Neural progenitor cell (in vitro differentiated cells): Measurements from ENCODE around the gene KLHL33. TPM values are rescaled to one million over a fixed set of nuclear protein-coding genes. Genes with fewer than 3 reads are reported as not detected.

ENCODE experiments used
- DNase-seq: peaks from one replicate; pipeline ENCODE4 v3.0.0-alpha.2; 2016; ENCODE audit warnings: low spot score
- H2AFZ ChIP-seq: fragments of 200-600 bp; sonication (generic); replicated peaks from 2 replicates; pipeline ENCODE4 v1.6.1; 2016; ENCODE audit warnings: antibody characterized with exemption
- H3F3A ChIP-seq: fragments of 200-600 bp; sonication (generic); 2 replicates; pipeline ENCODE4 v1.6.1; 2016; ENCODE audit warnings: antibody characterized with exemption, low read depth
- H3K27ac ChIP-seq: fragments of 200-600 bp; sonication (generic); 2 replicates; pipeline ENCODE4 v1.5.1; 2016; ENCODE audit warnings: mild to moderate bottlenecking
- H3K27me3 ChIP-seq: fragments of 200-600 bp; sonication (generic); 2 replicates; pipeline ENCODE4 v1.6.1; 2016; ENCODE audit warnings: mild to moderate bottlenecking, moderate library complexity
- H3K36me3 ChIP-seq: fragments of 200-600 bp; sonication (generic); 2 replicates; pipeline ENCODE4 v1.5.1; 2016
- H3K4me1 ChIP-seq: fragments of 200-600 bp; sonication (generic); 2 replicates; pipeline ENCODE4 v1.6.1; 2016; ENCODE audit warnings: mixed run types
- H3K4me2 ChIP-seq: fragments of 200-600 bp; sonication (generic); 2 replicates; pipeline ENCODE4 v1.6.1; 2016
- H3K4me3 ChIP-seq: fragments of 200-600 bp; sonication (generic); 2 replicates; pipeline ENCODE4 v1.5.1; 2016
- H3K79me2 ChIP-seq: fragments of 200-600 bp; sonication (generic); 2 replicates; pipeline ENCODE4 v1.6.1; 2016; ENCODE audit warnings: low read depth
- H3K9ac ChIP-seq: fragments of 200-600 bp; sonication (generic); 2 replicates; pipeline ENCODE4 v1.6.1; 2016
- H3K9me3 ChIP-seq: fragments of 200-600 bp; sonication (generic); 2 replicates; pipeline ENCODE4 v1.5.1; 2016; ENCODE audit warnings: low read depth
- H4K20me1 ChIP-seq: fragments of 200-600 bp; sonication (generic); 2 replicates; pipeline ENCODE4 v1.6.1; 2016; ENCODE audit warnings: low read depth
- H3K27ac Mint-ChIP-seq: 3 replicates; pipeline ENCODE4 v1.8.0; 2021; ENCODE audit warnings: mixed read lengths
- H3K27me3 Mint-ChIP-seq: 2 replicates; pipeline ENCODE4 v1.8.0; 2022; ENCODE audit warnings: low read depth, mild to moderate bottlenecking, inconsistent platforms, moderate library complexity, mixed read lengths; ENCODE audit not compliant: insufficient read depth
- H3K36me3 Mint-ChIP-seq: 3 replicates; pipeline ENCODE4 v1.8.0; 2021; ENCODE audit warnings: mixed read lengths
- H3K4me1 Mint-ChIP-seq: 3 replicates; pipeline ENCODE4 v1.8.0; 2021; ENCODE audit warnings: mixed read lengths
- H3K4me3 Mint-ChIP-seq: 3 replicates; pipeline ENCODE4 v1.8.0; 2021; ENCODE audit warnings: mild to moderate bottlenecking, moderate library complexity, mixed read lengths
- H3K9me3 Mint-ChIP-seq: 3 replicates; pipeline ENCODE4 v1.8.0; 2020; ENCODE audit warnings: mixed read lengths
- EZH2 ChIP-seq: fragments of 200-600 bp; sonication (generic); IDR thresholded peaks from 2 replicates; pipeline ENCODE4 v1.6.1; 2017; ENCODE audit warnings: antibody characterized with exemption, mild to moderate bottlenecking, moderate library complexity
- EZH2phosphoT487 ChIP-seq: fragments of 200-600 bp; sonication (generic); IDR thresholded peaks from 2 replicates; pipeline ENCODE4 v1.6.1; 2017; ENCODE audit warnings: antibody characterized with exemption
- total RNA-seq: library from RNA; depleted of rRNA; stranded (reverse); fragments of >200 nt; gene quantifications from 2 replicates; pipeline ENCODE4 v1.2.3, GENCODE V29; 2015; ENCODE audit warnings: low replicate concordance
- TF ChIP-seq, protein P1 (sequence below): fragments of 200-600 bp; sonication (generic); IDR thresholded peaks from 2 replicates; pipeline ENCODE4 v1.5.1; 2017; ENCODE audit warnings: antibody characterized with exemption, mild to moderate bottlenecking

The KLHL33 gene, protein sequence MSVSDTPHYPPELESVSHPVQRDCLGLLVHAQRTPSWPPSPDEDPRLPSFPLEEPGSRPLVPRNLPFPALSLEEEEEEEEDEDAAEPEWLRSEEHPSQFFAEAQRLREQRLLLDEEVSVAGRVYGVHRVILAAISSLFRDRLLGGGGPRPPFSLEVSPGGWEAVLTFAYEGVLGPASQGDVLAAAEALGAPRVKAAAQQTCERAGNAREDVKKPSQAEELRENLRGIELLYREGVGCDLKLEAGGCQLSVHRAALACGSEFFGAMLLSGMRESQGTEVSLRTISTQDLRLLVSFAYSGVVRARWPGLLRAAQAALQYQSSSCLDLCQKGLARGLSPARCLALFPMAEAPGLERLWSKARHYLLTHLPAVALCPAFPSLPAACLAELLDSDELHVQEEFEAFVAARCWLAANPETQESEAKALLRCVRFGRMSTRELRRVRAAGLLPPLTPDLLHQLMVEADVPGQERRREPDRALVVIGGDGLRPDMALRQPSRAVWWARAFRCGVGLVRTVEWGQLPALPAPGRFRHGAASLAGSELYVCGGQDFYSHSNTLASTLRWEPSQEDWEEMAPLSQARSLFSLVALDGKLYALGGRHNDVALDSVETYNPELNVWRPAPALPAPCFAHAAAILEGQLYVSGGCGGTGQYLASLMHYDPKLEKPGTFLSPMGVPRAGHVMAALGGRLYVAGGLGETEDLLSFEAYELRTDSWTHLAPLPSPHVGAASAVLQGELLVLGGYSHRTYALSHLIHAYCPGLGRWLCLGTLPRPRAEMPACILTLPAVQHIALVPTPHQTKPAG
- total RNA-seq, result 0.22 TPM in 1 of 2 replicates, not detected in the other

DNA sequence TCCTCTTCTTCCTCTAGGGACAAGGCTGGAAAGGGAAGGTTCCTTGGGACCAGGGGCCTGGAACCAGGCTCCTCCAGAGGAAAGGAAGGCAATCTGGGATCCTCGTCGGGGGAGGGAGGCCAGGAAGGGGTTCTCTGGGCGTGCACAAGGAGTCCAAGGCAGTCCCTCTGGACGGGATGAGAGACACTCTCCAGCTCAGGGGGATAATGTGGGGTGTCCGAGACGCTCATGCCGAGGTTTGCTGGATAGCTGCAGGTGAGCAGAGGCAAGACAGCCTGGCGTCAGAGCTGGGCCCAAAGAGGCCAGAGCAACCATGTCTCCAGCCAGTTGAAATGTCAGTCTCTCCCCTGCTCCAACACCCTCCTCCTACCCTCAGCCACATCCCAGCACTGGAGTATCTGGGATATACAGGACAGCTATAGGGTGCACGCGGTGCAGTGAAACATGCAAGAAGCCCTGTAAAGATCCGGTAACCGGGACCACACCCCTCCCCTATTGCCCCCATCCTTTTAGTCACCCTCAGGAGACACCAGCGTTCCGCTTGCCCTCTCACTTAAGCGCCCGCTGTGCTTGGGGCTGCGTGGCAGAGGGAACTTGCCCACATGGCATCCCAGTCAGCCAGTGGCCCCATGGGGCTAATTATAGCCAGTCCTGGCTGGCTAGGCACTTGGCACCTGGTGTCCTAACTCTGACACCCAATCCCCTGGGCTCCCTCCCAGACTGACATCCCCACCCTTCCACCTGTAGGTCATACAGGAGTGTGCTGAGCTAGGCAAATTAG lies at the start of gene KLHL33:
KLHL33 (minus strand) TSS at position 585 of the 781 bp plus-strand sequence; CDS start at position 230, 355 bp downstream.
- H3K27me3 Mint-ChIP-seq, result peaks cover 7% of the 10 kb centered on the region
- no peak within 1 kb of the TSS for H3K27ac Mint-ChIP-seq
- Histone ChIP-seq H3K9me3 (no peaks in the 10 kb centered on the region), H3K9ac (no peak within 1 kb of the TSS), H4K20me1 (no peaks in the 10 kb centered on the region), H3K4me1 (no peaks in the 10 kb centered on the region), H3K27me3 (no peaks in the 10 kb centered on the region), H3F3A (no peaks in the 10 kb centered on the region), H3K4me3 (no peak within 1 kb of the TSS), H3K36me3 (no peaks in the 10 kb centered on the region), H3K27ac (no peak within 1 kb of the TSS), H2AFZ (peak within 1 kb of the TSS; percentile 26), H3K4me2 (no peak within 1 kb of the TSS), H3K79me2 (no peaks in the 10 kb centered on the region)
- H3K9me3 Mint-ChIP-seq, result no peaks in the 10 kb centered on the region
- TF ChIP-seq, protein P1, sequence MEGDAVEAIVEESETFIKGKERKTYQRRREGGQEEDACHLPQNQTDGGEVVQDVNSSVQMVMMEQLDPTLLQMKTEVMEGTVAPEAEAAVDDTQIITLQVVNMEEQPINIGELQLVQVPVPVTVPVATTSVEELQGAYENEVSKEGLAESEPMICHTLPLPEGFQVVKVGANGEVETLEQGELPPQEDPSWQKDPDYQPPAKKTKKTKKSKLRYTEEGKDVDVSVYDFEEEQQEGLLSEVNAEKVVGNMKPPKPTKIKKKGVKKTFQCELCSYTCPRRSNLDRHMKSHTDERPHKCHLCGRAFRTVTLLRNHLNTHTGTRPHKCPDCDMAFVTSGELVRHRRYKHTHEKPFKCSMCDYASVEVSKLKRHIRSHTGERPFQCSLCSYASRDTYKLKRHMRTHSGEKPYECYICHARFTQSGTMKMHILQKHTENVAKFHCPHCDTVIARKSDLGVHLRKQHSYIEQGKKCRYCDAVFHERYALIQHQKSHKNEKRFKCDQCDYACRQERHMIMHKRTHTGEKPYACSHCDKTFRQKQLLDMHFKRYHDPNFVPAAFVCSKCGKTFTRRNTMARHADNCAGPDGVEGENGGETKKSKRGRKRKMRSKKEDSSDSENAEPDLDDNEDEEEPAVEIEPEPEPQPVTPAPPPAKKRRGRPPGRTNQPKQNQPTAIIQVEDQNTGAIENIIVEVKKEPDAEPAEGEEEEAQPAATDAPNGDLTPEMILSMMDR, result no peak
- TF ChIP-seq EZH2phosphoT487 (no peak), EZH2 (no peak)
- no peaks in the 10 kb centered on the region for H3K4me1 Mint-ChIP-seq
- no peak for DNase-seq
- no peaks in the 10 kb centered on the region for H3K36me3 Mint-ChIP-seq
- H3K4me3 Mint-ChIP-seq, result no peak within 1 kb of the TSS

DNA sequence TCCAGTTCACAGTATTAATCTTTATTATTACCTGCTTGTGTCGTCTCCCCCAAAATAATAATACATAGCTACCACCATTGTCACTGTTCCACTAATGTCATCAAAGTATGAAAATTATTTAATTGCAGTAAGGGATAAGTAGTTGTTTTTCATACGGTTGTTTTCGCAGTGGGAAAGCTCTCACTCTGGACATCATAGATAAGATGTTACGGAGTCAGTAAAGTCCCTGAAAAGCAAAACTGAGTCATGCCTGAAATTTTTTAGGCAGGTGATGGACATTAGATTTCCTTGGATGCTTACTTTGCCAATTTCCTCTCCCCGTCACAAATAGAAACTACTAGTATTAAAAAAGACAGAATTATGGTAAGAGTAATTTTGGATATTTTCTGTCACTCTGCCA lies 46.4 kb upstream of the KLHL33 start:
- Histone ChIP-seq H3K79me2 (no peaks in the 10 kb centered on the region), H3K4me2 (peak overlapping the region; percentile 31), H3K4me3 (no peak overlapping the region), H3K27ac (no peak overlapping the region), H3K9ac (no peak overlapping the region), H3F3A (no peaks in the 10 kb centered on the region), H3K27me3 (no peaks in the 10 kb centered on the region), H3K36me3 (no peaks in the 10 kb centered on the region), H3K4me1 (peaks cover 15% of the 10 kb centered on the region), H4K20me1 (no peaks in the 10 kb centered on the region), H3K9me3 (no peaks in the 10 kb centered on the region), H2AFZ (no peak overlapping the region)
- TF ChIP-seq EZH2phosphoT487 (no peak), EZH2 (no peak)
- TF ChIP-seq, protein P1, result no peak
- H3K27ac Mint-ChIP-seq, result no peak overlapping the region
- peaks cover 2% of the 10 kb centered on the region for H3K27me3 Mint-ChIP-seq
- H3K9me3 Mint-ChIP-seq, result no peaks in the 10 kb centered on the region
- H3K4me3 Mint-ChIP-seq, result no peak overlapping the region
- peaks cover 2% of the 10 kb centered on the region for H3K4me1 Mint-ChIP-seq
- DNase-seq, result no peak
- peaks cover 3% of the 10 kb centered on the region for H3K36me3 Mint-ChIP-seq

DNA sequence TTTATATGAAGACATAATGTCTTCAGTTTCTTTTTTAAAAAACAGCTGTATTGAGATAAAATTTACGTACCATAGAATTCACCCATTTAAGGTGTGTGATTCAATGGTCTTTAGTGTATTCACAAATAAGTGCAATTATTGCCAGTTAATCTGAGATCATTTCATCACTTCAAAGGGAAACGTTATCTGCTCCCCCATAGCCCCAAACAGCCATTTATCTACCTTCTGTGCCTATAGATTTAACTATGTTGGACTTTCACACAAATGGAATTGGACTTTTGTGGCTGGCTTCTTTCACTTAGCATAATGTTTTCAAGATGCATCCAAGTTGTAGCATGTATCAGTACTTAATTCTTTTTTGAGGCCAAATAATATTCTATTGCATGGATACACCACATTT lies 42.9 kb upstream of the KLHL33 start:
- Histone ChIP-seq H4K20me1 (no peaks in the 10 kb centered on the region), H3K4me2 (no peak overlapping the region), H3K27me3 (no peaks in the 10 kb centered on the region), H3F3A (no peaks in the 10 kb centered on the region), H3K9ac (no peak overlapping the region), H2AFZ (no peak overlapping the region), H3K4me1 (peaks cover 15% of the 10 kb centered on the region), H3K9me3 (no peaks in the 10 kb centered on the region), H3K36me3 (no peaks in the 10 kb centered on the region), H3K4me3 (no peak overlapping the region), H3K27ac (no peak overlapping the region), H3K79me2 (no peaks in the 10 kb centered on the region)
- Mint-ChIP-seq H3K27me3 (no peaks in the 10 kb centered on the region), H3K4me3 (no peak overlapping the region), H3K4me1 (peaks cover 2% of the 10 kb centered on the region), H3K9me3 (peaks cover 2% of the 10 kb centered on the region), H3K27ac (no peak overlapping the region), H3K36me3 (peaks cover 26% of the 10 kb centered on the region)
- no peak for DNase-seq
- TF ChIP-seq EZH2 (no peak), EZH2phosphoT487 (no peak)
- TF ChIP-seq, protein P1, result no peak
